HepG2 (cell line): ENCODE measurements around the gene RMI2. TPM values are rescaled to one million over a fixed set of nuclear protein-coding genes. Genes with fewer than 3 reads are reported as not detected.

ENCODE experiments used
- ATAC-seq: fragments of 200-7000 bp; cut with Tn5 transposase; 3 replicates; pipeline ENCODE4 v1.9.1; 2020; ENCODE audit warnings: mild to moderate bottlenecking, moderate library complexity
- BruUV-seq: library from RNA; stranded (reverse); fragments of 400-500 nt; replicated peaks from 2 replicates; lab custom pipeline; 2021; lab: Mats Ljungman, UMichigan
- CTCF ChIA-PET: fragments of 300-600 bp; formaldehyde crosslinking; extraction: SDS; loops from one replicate; lab custom pipeline; 2021; ENCODE audit warnings: low total read pairs, inconsistent platforms, low intra/inter-chr PET ratio; lab: Yijun Ruan, JAX
- POLR2A ChIA-PET: fragments of 350-600 bp; sonication (Branson Sonifier 250); formaldehyde crosslinking; loops from one replicate; lab custom pipeline; 2020; ENCODE audit warnings: antibody characterized with exemption, inconsistent platforms; lab: Yijun Ruan, JAX
- DNase-seq: peaks from one replicate; pipeline ENCODE4 v3.0.0-alpha.2; 2015; ENCODE audit warnings: low spot score
- FAIRE-seq: peaks from 3 replicates; lab custom pipeline; 2011; peaks lifted over from hg19 to GRCh38; lab: Jason Lieb, UNC
- H2AFZ ChIP-seq: one replicate; pipeline ENCODE4 v1.6.1; 2011; ENCODE audit warnings: low read length, inconsistent platforms
- H3K27ac ChIP-seq: fragments of 300-600 bp; 3 replicates; pipeline ENCODE4 v1.8.0; 2011; ENCODE audit warnings: mixed run types, mild to moderate bottlenecking, mixed read lengths, low read length, inconsistent platforms; ENCODE audit not compliant: insufficient read depth; ENCODE audit errors: extremely low read length
- H3K27me3 ChIP-seq, 2 experiments: fragments of 200-600 bp in 1 of 2; 2 replicates in 1 of 2; 3 replicates in 1 of 2; pipeline versions ENCODE4 v1.6.0 to v1.8.0; 2011; ENCODE audit warnings: low read length in 2 of 2, mild to moderate bottlenecking in 2 of 2, moderate library complexity in 2 of 2, inconsistent platforms in 1 of 2; ENCODE audit not compliant: insufficient read depth in 2 of 2, control insufficient read depth in 1 of 2
- H3K36me3 ChIP-seq, 2 experiments: fragments of 200-600 bp in 1 of 2; replicated peaks in 1 of 2; 2 replicates in 1 of 2; 3 replicates in 1 of 2; pipeline versions ENCODE4 v1.5.1 to v1.8.0; 2011; ENCODE audit warnings: low read length in 2 of 2, inconsistent platforms in 1 of 2; ENCODE audit not compliant: insufficient read depth in 2 of 2, control insufficient read depth in 1 of 2
- H3K4me1 ChIP-seq: 2 replicates; pipeline ENCODE4 v1.5.1; 2012; ENCODE audit warnings: low read length, inconsistent platforms; ENCODE audit not compliant: insufficient read depth
- H3K4me2 ChIP-seq: 2 replicates; pipeline ENCODE4 v1.6.0; 2011; ENCODE audit warnings: low read depth, low read length, inconsistent platforms
- H3K4me3 ChIP-seq, 3 experiments: fragments of 200-600 bp in 1 of 3; sonication (generic), shearing (Covaris generic) in 1 of 3; replicated peaks in 1 of 3; 2 replicates each; pipeline ENCODE4 v1.5.1; 2011 to 2016; ENCODE audit warnings: low read length in 3 of 3, inconsistent platforms in 2 of 3, low read depth in 2 of 3, mild to moderate bottlenecking in 2 of 3, control low read depth in 1 of 3, mixed read lengths in 1 of 3; ENCODE audit not compliant: insufficient read depth in 1 of 3
- H3K79me2 ChIP-seq: one replicate; pipeline ENCODE4 v1.6.1; 2011; ENCODE audit warnings: low read length, inconsistent platforms; ENCODE audit not compliant: insufficient read depth
- H3K9ac ChIP-seq: 2 replicates; pipeline ENCODE4 v1.6.0; 2011; ENCODE audit warnings: mild to moderate bottlenecking, low read depth, low read length, inconsistent platforms; ENCODE audit not compliant: insufficient read depth
- H3K9me3 ChIP-seq: 2 replicates; pipeline ENCODE4 v1.5.1; 2012; ENCODE audit warnings: mild to moderate bottlenecking, low read length
- H4K20me1 ChIP-seq: 2 replicates; pipeline ENCODE4 v1.6.0; 2011; ENCODE audit warnings: inconsistent platforms, mild to moderate bottlenecking, low read length, moderate library complexity; ENCODE audit not compliant: insufficient read depth
- FOSL1 ChIP-seq: sonication (generic); formaldehyde crosslinking; IDR thresholded peaks from 2 replicates; pipeline ENCODE4 v1.9.0; 2021; ENCODE audit warnings: missing genetic modification reagents, borderline replicate concordance
- HOXA3 ChIP-seq: sonication (generic); formaldehyde crosslinking; IDR thresholded peaks from 2 replicates; pipeline ENCODE4 v1.5.0; 2020; ENCODE audit warnings: missing genetic modification reagents
- MLLT10 ChIP-seq: sonication (generic); formaldehyde crosslinking; IDR thresholded peaks from 2 replicates; pipeline ENCODE4 v1.4.0; 2020; ENCODE audit warnings: missing genetic modification reagents
- NRL ChIP-seq: sonication (generic); formaldehyde crosslinking; IDR thresholded peaks from 2 replicates; pipeline ENCODE4 v1.5.0; 2020; ENCODE audit warnings: missing genetic modification reagents, mild to moderate bottlenecking, moderate library complexity, borderline replicate concordance
- RFX1 ChIP-seq: fragments of 450-650 bp; IDR thresholded peaks from 2 replicates; pipeline ENCODE4 v1.6.1; 2017
- SALL1 ChIP-seq: sonication (generic); formaldehyde crosslinking; IDR thresholded peaks from 2 replicates; pipeline ENCODE4 v1.8.0; 2022; ENCODE audit warnings: mild to moderate bottlenecking, missing genetic modification reagents
- ZFYVE20 ChIP-seq: sonication (generic); formaldehyde crosslinking; IDR thresholded peaks from 2 replicates; pipeline ENCODE4 v1.8.0; 2023; ENCODE audit warnings: low read depth, mild to moderate bottlenecking, moderate library complexity, missing genetic modification reagents, borderline replicate concordance
- WGBS: methylation state at CpG from one replicate; pipeline ENCODE4 v1.1.6; 2017; ENCODE audit warnings: low lambda C conversion rate; 5-methylcytosine and 5-hydroxymethylcytosine counted together
- in situ Hi-C: cut with HindIII; loops from 2 replicates; pipeline ENCODE4 v1.10.0; 2017; ENCODE audit warnings: low pct_unique_long_range_greater_than_20kb; ENCODE audit not compliant: extremely low pct_ligation_motif_present
- intact Hi-C: fragments of 100-400 bp; cut with micrococcal nuclease; formaldehyde crosslinking; loops from one replicate; pipeline ENCODE4 v1.10.0; 2022; ENCODE audit not compliant: unreplicated experiment
- polyA plus RNA-seq, 8 experiments: library from polyadenylated mRNA; depleted of rRNA in 3 of 8; stranded (reverse) in 7 of 8; unstranded in 1 of 8; fragments of >200 nt; fragmentation: Illumina TruSeq in 4 of 8; extraction: Trizol in 4 of 8; gene quantifications; 2 replicates each; pipeline versions ENCODE4 v1.2.1 to v1.2.3, GENCODE V29; 2011 to 2016; ENCODE audit warnings: low read depth in 4 of 8, missing spikeins in 1 of 8, mixed read lengths in 1 of 8; ENCODE audit not compliant: insufficient read depth in 1 of 8
- total RNA-seq, 5 experiments: library from RNA; depleted of rRNA; stranded (reverse); fragments of >200 nt; fragmentation: Illumina TruSeq; extraction: Trizol; gene quantifications; 2 replicates each; pipeline ENCODE4 v1.2.3, GENCODE V29; 2016; ENCODE audit warnings: low read depth in 1 of 5
- TF ChIP-seq, protein P1 (sequence below): sonication (generic); formaldehyde crosslinking; conservative IDR thresholded peaks from 2 replicates; pipeline ENCODE4 v1.8.1; 2023; ENCODE audit warnings: missing genetic modification reagents
- TF ChIP-seq, protein P2 (sequence below): sonication (generic); formaldehyde crosslinking; IDR thresholded peaks from 2 replicates; pipeline ENCODE4 v1.4.0; 2020; ENCODE audit warnings: mild to moderate bottlenecking, missing genetic modification reagents

Gene RMI2
- total and polyA plus RNA-seq, 2 of the 13 experiments (the other 11 are each of a cell fraction or from before 2014, with no cell fraction given) = 24.5 to 55.7 TPM

DNA sequence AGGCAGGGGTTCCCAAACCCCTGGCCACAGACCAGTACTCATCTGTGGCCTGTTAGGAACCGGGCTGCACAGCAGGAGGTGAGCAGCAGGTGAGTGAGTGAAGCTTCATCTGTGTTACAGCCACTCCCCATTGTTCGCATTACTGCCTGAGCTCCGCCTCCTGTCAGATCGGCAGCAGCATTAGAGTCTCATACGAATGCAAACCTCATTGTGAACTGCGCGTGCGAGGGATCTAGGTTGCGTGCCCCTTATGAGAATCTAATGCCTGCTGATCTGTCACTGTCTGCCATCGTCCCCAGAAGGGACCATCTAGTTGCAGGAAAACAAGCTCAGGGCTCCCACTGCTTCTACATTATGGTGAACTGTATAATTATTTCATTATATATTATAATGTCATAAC is 25.1 kb upstream of the RMI2 start:
- ChIA-PET POLR2A (interaction anchor here (0.9 to 2.2 kb wide), 3 partner anchors 11 to 64 kb away, joined by 3 to 10 read pairs (median 3); partner anchors contain the start of gene SOCS1), CTCF (no interaction called here)
- Histone ChIP-seq H3K9me3 (no peaks in the 10 kb centered on the region), H3K4me2 (no peak overlapping the region), H3K9ac (no peak overlapping the region), H3K27me3 (no peaks in the 10 kb centered on the region), H2AFZ (no peak overlapping the region), H3K27ac (no peak overlapping the region), H3K79me2 (no peaks in the 10 kb centered on the region), H3K4me1 (peaks cover 19% of the 10 kb centered on the region), H4K20me1 (no peaks in the 10 kb centered on the region), H3K36me3 (no peaks in the 10 kb centered on the region), H3K4me3 (no peak overlapping the region)
- DNase-seq (no peak), ATAC-seq (no peak), FAIRE-seq (no peak)
- BruUV-seq = no TSS peak
- TF ChIP-seq ZFYVE20 (no peak), SALL1 (no peak), NRL (CRISPR knock-in tag) (peak; percentile 5; the same call in 1 of the 2 replicates), MLLT10 (CRISPR knock-in tag) (no peak), FOSL1 (no peak), RFX1 (no peak), HOXA3 (CRISPR knock-in tag) (0 out of 2 replicates have a peak, but pooled peaks have one; percentile 16)
- TF ChIP-seq, protein P1, sequence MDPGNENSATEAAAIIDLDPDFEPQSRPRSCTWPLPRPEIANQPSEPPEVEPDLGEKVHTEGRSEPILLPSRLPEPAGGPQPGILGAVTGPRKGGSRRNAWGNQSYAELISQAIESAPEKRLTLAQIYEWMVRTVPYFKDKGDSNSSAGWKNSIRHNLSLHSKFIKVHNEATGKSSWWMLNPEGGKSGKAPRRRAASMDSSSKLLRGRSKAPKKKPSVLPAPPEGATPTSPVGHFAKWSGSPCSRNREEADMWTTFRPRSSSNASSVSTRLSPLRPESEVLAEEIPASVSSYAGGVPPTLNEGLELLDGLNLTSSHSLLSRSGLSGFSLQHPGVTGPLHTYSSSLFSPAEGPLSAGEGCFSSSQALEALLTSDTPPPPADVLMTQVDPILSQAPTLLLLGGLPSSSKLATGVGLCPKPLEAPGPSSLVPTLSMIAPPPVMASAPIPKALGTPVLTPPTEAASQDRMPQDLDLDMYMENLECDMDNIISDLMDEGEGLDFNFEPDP (CRISPR knock-in tag) = 0 out of 2 replicates have a peak, but pooled peaks have one; percentile 64
- TF ChIP-seq, protein P2, sequence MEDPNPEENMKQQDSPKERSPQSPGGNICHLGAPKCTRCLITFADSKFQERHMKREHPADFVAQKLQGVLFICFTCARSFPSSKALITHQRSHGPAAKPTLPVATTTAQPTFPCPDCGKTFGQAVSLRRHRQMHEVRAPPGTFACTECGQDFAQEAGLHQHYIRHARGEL (CRISPR knock-in tag) = no peak
- in situ Hi-C loops = no loop called here
- intact Hi-C loops = no loop called here
- WGBS = 69% methylated on average over 10 of the region's 10 CpGs
